Fibroblast of villous mesenchyme (primary cell): ENCODE measurements around the gene ZNF439. TPM values are rescaled to one million over a fixed set of nuclear protein-coding genes. Genes with fewer than 3 reads are reported as not detected.

ENCODE experiments used
- total RNA-seq: library from RNA; depleted of rRNA; stranded (reverse); fragments of >200 nt; gene quantifications from 2 replicates; pipeline ENCODE4 v1.2.3, GENCODE V29; 2012

Gene ZNF439
- total RNA-seq, 1 donor = 4.3 TPM

Other genes with a start within 250 kb of the ZNF439 start
- 5.2 and 5.6 TPM in 2 replicates for gene ZNF823, start 109.8 kb upstream of the ZNF439 start, total RNA-seq
- gene ZNF441, start 81.7 kb upstream of the ZNF439 start, total RNA-seq = 5.6 and 6.8 TPM in 2 replicates
- gene ZNF491, start 50.2 kb upstream of the ZNF439 start, total RNA-seq = 1.3 and 2.2 TPM in 2 replicates
- 6.8 and 9.5 TPM in 2 replicates for gene ZNF440, start 34.5 kb upstream of the ZNF439 start, total RNA-seq
- gene ZNF69, start 39.1 kb downstream of the ZNF439 start, total RNA-seq = 8.1 and 12.1 TPM in 2 replicates
- gene ZNF700, start 76.4 kb downstream of the ZNF439 start, total RNA-seq = 6.9 and 7.7 TPM in 2 replicates
- gene ZNF763, start 116.3 kb downstream of the ZNF439 start, total RNA-seq = 0.32 and 0.86 TPM in 2 replicates
- 1.3 and 4.2 TPM in 2 replicates for gene ZNF433, start 187.0 kb downstream of the ZNF439 start, total RNA-seq
- gene ZNF878, start 204.2 kb downstream of the ZNF439 start, total RNA-seq = under 0.01 TPM in 2 replicates
- 1.3 and 1.7 TPM in 2 replicates for gene ZNF844, start 216.0 kb downstream of the ZNF439 start, total RNA-seq